WTC11 (cell line): ENCODE measurements around the gene PTGES3L. TPM values are rescaled to one million over a fixed set of nuclear protein-coding genes. Genes with fewer than 3 reads are reported as not detected.
A peak's percentile ranks its signal among the peaks of the same experiment; 100 is the strongest.

Experiments used
- ATAC-seq: fragments of 200-7000 bp; cut with Tn5 transposase; 2 replicates; pipeline ENCODE4 v1.10.0; 2021; ENCODE audit warnings: mild to moderate bottlenecking, moderate library complexity
- CTCF ChIA-PET: fragments of 300-600 bp; sonication (Branson Sonifier 250); formaldehyde crosslinking; loops from one replicate; lab custom pipeline; 2021; ENCODE audit warnings: antibody characterized with exemption; lab: Charles Lee
- POLR2A ChIA-PET: fragments of 350-600 bp; sonication (Branson Sonifier 250); formaldehyde crosslinking; loops from one replicate; lab custom pipeline; 2021; ENCODE audit warnings: antibody characterized with exemption; lab: Charles Lee
- DNase-seq: peaks from one replicate; pipeline ENCODE4 v3.0.0; 2021; ENCODE audit warnings: low spot score
- H3K27ac Mint-ChIP-seq: 2 replicates; pipeline ENCODE4 v1.8.0; 2021; ENCODE audit warnings: mixed read lengths
- H3K27me3 Mint-ChIP-seq: 2 replicates; pipeline ENCODE4 v1.8.0; 2021; ENCODE audit warnings: low read depth, mild to moderate bottlenecking, moderate library complexity, mixed read lengths
- H3K36me3 Mint-ChIP-seq: 2 replicates; pipeline ENCODE4 v1.8.0; 2021; ENCODE audit warnings: mixed read lengths
- H3K4me1 Mint-ChIP-seq: 2 replicates; pipeline ENCODE4 v1.8.0; 2022; ENCODE audit warnings: mixed read lengths
- H3K4me3 Mint-ChIP-seq: 2 replicates; pipeline ENCODE4 v1.8.0; 2021; ENCODE audit warnings: mild to moderate bottlenecking, moderate library complexity, mixed read lengths
- H3K9me3 Mint-ChIP-seq: 2 replicates; pipeline ENCODE4 v1.8.0; 2021; ENCODE audit warnings: mixed read lengths
- AFF4 ChIP-seq: sonication (generic); formaldehyde crosslinking; IDR thresholded peaks from 2 replicates; pipeline ENCODE4 v1.8.1; 2023; ENCODE audit warnings: mild to moderate bottlenecking, missing genetic modification reagents, borderline replicate concordance
- ATF2 ChIP-seq: sonication (generic); formaldehyde crosslinking; IDR thresholded peaks from 2 replicates; pipeline ENCODE4 v1.8.1; 2022; ENCODE audit warnings: low read depth, missing genetic modification reagents, borderline replicate concordance
- CREM ChIP-seq: sonication (generic); formaldehyde crosslinking; IDR thresholded peaks from 2 replicates; pipeline ENCODE4 v1.8.1; 2022; ENCODE audit warnings: mild to moderate bottlenecking, missing genetic modification reagents, moderate library complexity
- CTCF ChIP-seq: fragments of 200-600 bp; IDR thresholded peaks from 2 replicates; pipeline ENCODE4 v1.8.0; 2022; ENCODE audit warnings: antibody characterized with exemption
- EMX1 ChIP-seq: fragments of 250-450 bp; sonication (Bioruptor Pico); IDR thresholded peaks from 2 replicates; pipeline ENCODE4 v1.8.0; 2021; ENCODE audit warnings: mild to moderate bottlenecking
- ESRRA ChIP-seq: sonication (generic); formaldehyde crosslinking; IDR thresholded peaks from 2 replicates; pipeline ENCODE4 v1.8.1; 2022; ENCODE audit warnings: mild to moderate bottlenecking, missing genetic modification reagents, borderline replicate concordance
- FOXP4 ChIP-seq: sonication (generic); formaldehyde crosslinking; IDR thresholded peaks from 2 replicates; pipeline ENCODE4 v1.8.0; 2022; ENCODE audit warnings: mild to moderate bottlenecking, missing genetic modification reagents
- GABPB1 ChIP-seq: sonication (generic); formaldehyde crosslinking; IDR thresholded peaks from 2 replicates; pipeline ENCODE4 v1.8.1; 2023; ENCODE audit warnings: mild to moderate bottlenecking, missing genetic modification reagents
- NFE2L1 ChIP-seq: sonication (generic); formaldehyde crosslinking; IDR thresholded peaks from 2 replicates; pipeline ENCODE4 v1.8.1; 2023; ENCODE audit warnings: missing genetic modification reagents
- SOX15 ChIP-seq: fragments of 250-450 bp; sonication (Bioruptor Pico); IDR thresholded peaks from 2 replicates; pipeline ENCODE4 v1.9.0; 2021; ENCODE audit warnings: mild to moderate bottlenecking
- SP1 ChIP-seq: sonication (generic); formaldehyde crosslinking; conservative IDR thresholded peaks from 2 replicates; pipeline ENCODE4 v1.8.1; 2022; ENCODE audit warnings: missing genetic modification reagents
- TEAD4 ChIP-seq: sonication (generic); formaldehyde crosslinking; IDR thresholded peaks from 2 replicates; pipeline ENCODE4 v1.8.0; 2022; ENCODE audit warnings: mild to moderate bottlenecking, missing genetic modification reagents
- TP53 ChIP-seq: sonication (generic); formaldehyde crosslinking; IDR thresholded peaks from 2 replicates; pipeline ENCODE4 v1.8.1; 2023; ENCODE audit warnings: mild to moderate bottlenecking, missing genetic modification reagents
- USF1 ChIP-seq: sonication (generic); formaldehyde crosslinking; IDR thresholded peaks from 2 replicates; pipeline ENCODE4 v1.8.0; 2022; ENCODE audit warnings: mild to moderate bottlenecking, missing genetic modification reagents
- ZBTB43 ChIP-seq: sonication (generic); formaldehyde crosslinking; IDR thresholded peaks from 2 replicates; pipeline ENCODE4 v1.8.1; 2023; ENCODE audit warnings: mild to moderate bottlenecking, missing genetic modification reagents
- ZNF219 ChIP-seq: sonication (generic); formaldehyde crosslinking; IDR thresholded peaks from 2 replicates; pipeline ENCODE4 v1.8.0; 2023; ENCODE audit warnings: missing genetic modification reagents, mild to moderate bottlenecking, borderline replicate concordance
- total RNA-seq: library from RNA; stranded (reverse); gene quantifications from 3 replicates; pipeline ENCODE4 v1.2.3, GENCODE V29; 2021

Gene PTGES3L
- total RNA-seq, 1 experiment from 2014 or later = 2.1 TPM

GRCh38 chr17:42929497-42929844 lies 50.4 kb downstream of the PTGES3L start:
- H3K9me3 Mint-ChIP-seq = no peaks in the 10 kb centered on the region
- H3K27me3 Mint-ChIP-seq = no peaks in the 10 kb centered on the region
- ATAC-seq (no peak), DNase-seq (no peak)
- CTCF ChIA-PET = interaction anchor here (0.6 to 3.5 kb wide), 29 partner anchors 8 to 249 kb away, joined by 3 to 52 read pairs (median 6); partner anchors contain the start of genes AOC2, AOC3, BECN1 and CCR10
- peaks cover 14% of the 10 kb centered on the region for H3K4me1 Mint-ChIP-seq
- no peak overlapping the region for H3K27ac Mint-ChIP-seq
- no peak overlapping the region for H3K4me3 Mint-ChIP-seq
- no peaks in the 10 kb centered on the region for H3K36me3 Mint-ChIP-seq
- TF ChIP-seq AFF4 = no peak
- no peak for TF ChIP-seq SOX15 (CRISPR knock-in tag)
- no peak for TF ChIP-seq USF1 (CRISPR knock-in tag)
- TF ChIP-seq TEAD4 (CRISPR knock-in tag) = no peak
- no peak for TF ChIP-seq ESRRA (CRISPR knock-in tag)
- POLR2A ChIA-PET = interaction anchor here (0.6 to 1.5 kb wide), 3 partner anchors 50 to 105 kb away, joined by 4 read pairs; partner anchors contain the start of gene BECN1

- ATAC-seq = peak; percentile 97
- Mint-ChIP-seq H3K27me3 (no peaks in the 10 kb centered on the region), H3K9me3 (no peaks in the 10 kb centered on the region), H3K4me3 (no peak overlapping the region), H3K4me1 (peaks cover 14% of the 10 kb centered on the region), H3K27ac (peak overlapping the region; percentile 72), H3K36me3 (no peaks in the 10 kb centered on the region)
- POLR2A ChIA-PET = interaction anchor here (0.5 to 1.5 kb wide), 4 partner anchors 49 to 190 kb away, joined by 3 to 4 read pairs (median 4); partner anchors contain the start of gene BECN1
- CTCF ChIA-PET = interaction anchor here (0.6 to 3.5 kb wide), 33 partner anchors 9 to 736 kb away, joined by 3 to 52 read pairs (median 6); partner anchors contain the start of genes AOC2, AOC3, BECN1 and CCR10
- TF ChIP-seq CTCF (peak; percentile 45), TEAD4 (CRISPR knock-in tag) (no peak), FOXP4 (CRISPR knock-in tag) (no peak), EMX1 (CRISPR knock-in tag) (no peak), ATF2 (CRISPR knock-in tag) (no peak), TP53 (CRISPR knock-in tag) (no peak), CREM (CRISPR knock-in tag) (no peak), GABPB1 (CRISPR knock-in tag) (0 out of 2 replicates have a peak, but pooled peaks have one; percentile 16), ZNF219 (CRISPR knock-in tag) (no peak), SP1 (no peak), ZBTB43 (no peak), NFE2L1 (CRISPR knock-in tag) (peak; percentile 63)
- peak; percentile 32 for DNase-seq
Measured at GRCh38 chr17:42928714-42929496, 51.0 kb downstream of the PTGES3L start.
